T-cell (primary cell): ENCODE results near the gene CWC27. TPM values are rescaled to one million over a fixed set of nuclear protein-coding genes. Genes with fewer than 3 reads are reported as not detected.
A peak's percentile ranks its signal among the peaks of the same experiment; 100 is the strongest.

Source experiments
- ATAC-seq, 4 experiments: fragments of 200-7000 bp in 3 of 4; fragments of 150-1000 bp in 1 of 4; cut with Tn5 transposase; replicated peaks in 1 of 4; 1 replicate in 3 of 4; 2 replicates in 1 of 4; pipeline ENCODE4 v1.10.0; 2021; ENCODE audit warnings: moderate library complexity in 3 of 4, mild to moderate bottlenecking in 2 of 4, moderate number of reproducible peaks in 1 of 4
- CTCF ChIA-PET, 2 donors: fragments of 300-600 bp; sonication (Branson Sonifier 250); formaldehyde crosslinking; loops; one replicate each; lab custom pipeline; 2022; ENCODE audit warnings: antibody characterized with exemption in 2 of 2; lab: Charles Lee
- POLR2A ChIA-PET, 2 donors: fragments of 300-600 bp; sonication (Branson Sonifier 250); formaldehyde crosslinking; loops; one replicate each; lab custom pipeline; 2022; ENCODE audit warnings: antibody characterized with exemption in 2 of 2; lab: Charles Lee
- DNase-seq, 35 experiments: peaks; one replicate each; pipeline versions ENCODE4 v3.0.0 to v3.0.0-alpha.2; 2013 to 2023
- H3K27ac ChIP-seq: one replicate; pipeline ENCODE4 v1.5.1; 2013; ENCODE audit warnings: low read length
- H3K27me3 ChIP-seq, 2 experiments: replicated peaks in 1 of 2; 1 replicate in 1 of 2; 2 replicates in 1 of 2; pipeline versions ENCODE4 v1.6.1 to v1.7.0; 2013; ENCODE audit warnings: low read length in 1 of 2, mixed read lengths in 1 of 2; ENCODE audit not compliant: control insufficient read depth in 2 of 2, insufficient read depth in 2 of 2; ENCODE audit errors: extremely low read depth in 1 of 2
- H3K36me3 ChIP-seq, 2 donors: 1 replicate in 1 of 2; 2 replicates in 1 of 2; pipeline versions ENCODE4 v1.6.1 to v1.7.0; 2013; ENCODE audit warnings: low read length in 1 of 2; ENCODE audit not compliant: control insufficient read depth in 2 of 2, insufficient read depth in 1 of 2; ENCODE audit errors: extremely low read depth in 1 of 2
- H3K4me1 ChIP-seq, 2 experiments: 1 replicate in 1 of 2; 2 replicates in 1 of 2; pipeline versions ENCODE4 v1.6.1 to v1.7.0; 2013; ENCODE audit warnings: low read length in 2 of 2, mixed read lengths in 1 of 2; ENCODE audit not compliant: insufficient read depth in 2 of 2, control insufficient read depth in 1 of 2; ENCODE audit errors: extremely low read depth in 1 of 2
- H3K4me3 ChIP-seq, 2 donors: 1 replicate in 1 of 2; 2 replicates in 1 of 2; pipeline versions ENCODE4 v1.5.1 to v1.7.0; 2013; ENCODE audit warnings: mild to moderate bottlenecking in 2 of 2, low read length in 1 of 2, moderate library complexity in 1 of 2; ENCODE audit not compliant: control insufficient read depth in 1 of 2; ENCODE audit errors: extremely low read depth in 1 of 2
- H3K9me3 ChIP-seq: 2 replicates; pipeline ENCODE4 v1.7.0; 2013
- H3K27ac Mint-ChIP-seq, 2 donors: one replicate each; pipeline ENCODE4 v1.8.0; 2020 to 2021; ENCODE audit warnings: mild to moderate bottlenecking in 2 of 2, mixed read lengths in 2 of 2
- H3K27me3 Mint-ChIP-seq, 2 donors: one replicate each; pipeline ENCODE4 v1.8.0; 2021 to 2022; ENCODE audit warnings: mixed read lengths in 2 of 2
- H3K36me3 Mint-ChIP-seq: one replicate; pipeline ENCODE4 v1.8.0; 2021; ENCODE audit warnings: mixed read lengths
- H3K4me1 Mint-ChIP-seq, 3 donors: one replicate each; pipeline ENCODE4 v1.8.0; 2020 to 2022; ENCODE audit warnings: mixed read lengths in 3 of 3, mild to moderate bottlenecking in 1 of 3
- H3K4me3 Mint-ChIP-seq, 3 donors: one replicate each; pipeline ENCODE4 v1.8.0; 2020 to 2022; ENCODE audit warnings: mild to moderate bottlenecking in 3 of 3, mixed read lengths in 3 of 3, moderate library complexity in 3 of 3
- H3K9me3 Mint-ChIP-seq, 3 donors: one replicate each; pipeline ENCODE4 v1.8.0; 2020 to 2022; ENCODE audit warnings: mixed read lengths in 3 of 3
- WGBS: methylation state at CpG from one replicate; pipeline ENCODE4 v1.1.5; 2013; ENCODE audit warnings: missing lambda C conversion rate; ENCODE audit not compliant: insufficient coverage; 5-methylcytosine and 5-hydroxymethylcytosine counted together
- total RNA-seq, 35 experiments: library from RNA in 6 of 35; stranded (reverse) in 6 of 35; fragments of 120-200 nt in 1 of 35; gene quantifications; one replicate each; pipeline versions ENCODE4 v1.2.1 to v1.2.4 and lab custom pipeline; 2013 to 2026

The CWC27 gene
- total RNA-seq, 5 donors from 2014 or later (not counting 1 experiment from before 2014, with no cell fraction given) = 15.5 to 32.3 (median 18.8) TPM

DNA sequence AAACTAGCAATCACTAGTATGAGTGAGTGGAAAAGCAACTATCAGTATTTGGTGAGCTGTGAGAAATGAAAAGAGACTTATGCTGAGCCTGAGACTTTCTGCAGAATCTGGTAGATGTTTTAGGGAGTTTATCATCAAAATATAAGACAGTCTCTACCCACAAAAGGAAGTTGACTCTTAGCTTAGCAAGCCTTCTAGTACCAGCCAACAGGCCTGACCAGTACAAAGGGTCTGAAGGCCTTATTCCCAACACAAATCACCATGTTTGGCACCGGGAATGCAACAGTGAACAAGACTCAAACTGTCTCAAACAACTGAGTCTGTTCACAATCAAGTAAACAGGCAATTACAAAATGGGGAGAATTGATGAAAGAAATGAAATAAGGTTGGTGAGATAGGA is 244.4 kb downstream of the CWC27 start:
- no peak overlapping the region for H3K4me3 ChIP-seq
- Mint-ChIP-seq H3K4me3 (no peak overlapping the region), H3K36me3 (peaks cover 15% of the 10 kb centered on the region), H3K4me1 (no peaks in the 10 kb centered on the region), H3K27ac (no peak overlapping the region), H3K9me3 (no peaks in the 10 kb centered on the region), H3K27me3 (no peaks in the 10 kb centered on the region)
- H3K27ac ChIP-seq = no peak overlapping the region
- no peaks in the 10 kb centered on the region for H3K9me3 ChIP-seq
- WGBS = no CpG with 5 or more reads among the region's 1 CpG
- ATAC-seq = no peak
- H3K27me3 ChIP-seq = no peaks in the 10 kb centered on the region
- peaks cover 0 to 2% of the 10 kb centered on the region in 2 experiments for H3K4me1 ChIP-seq
- no peak for DNase-seq
- POLR2A ChIA-PET = no interaction called here
- H3K36me3 ChIP-seq = no peaks in the 10 kb centered on the region
- CTCF ChIA-PET = no interaction called here

DNA sequence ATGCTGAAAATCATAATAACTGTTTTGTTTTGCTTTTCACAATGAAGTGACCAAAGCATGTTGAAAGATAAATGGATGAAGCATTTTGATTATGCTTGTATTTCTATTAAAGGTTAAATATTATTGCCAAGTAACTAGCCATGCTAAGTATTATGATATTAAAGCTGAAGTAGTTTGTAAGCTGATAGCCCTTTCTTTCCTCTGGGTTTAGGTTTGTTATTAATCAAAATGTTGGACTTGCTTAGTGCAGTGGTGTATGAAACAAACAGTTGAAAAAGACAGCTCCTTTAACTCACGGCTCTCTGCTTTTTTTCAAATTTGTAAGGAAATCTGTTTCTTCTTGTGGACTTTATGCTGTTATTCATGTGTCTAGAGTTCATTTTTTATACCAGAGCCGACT is 246.0 kb downstream of the CWC27 start:
- no peak overlapping the region for H3K4me3 ChIP-seq

DNA sequence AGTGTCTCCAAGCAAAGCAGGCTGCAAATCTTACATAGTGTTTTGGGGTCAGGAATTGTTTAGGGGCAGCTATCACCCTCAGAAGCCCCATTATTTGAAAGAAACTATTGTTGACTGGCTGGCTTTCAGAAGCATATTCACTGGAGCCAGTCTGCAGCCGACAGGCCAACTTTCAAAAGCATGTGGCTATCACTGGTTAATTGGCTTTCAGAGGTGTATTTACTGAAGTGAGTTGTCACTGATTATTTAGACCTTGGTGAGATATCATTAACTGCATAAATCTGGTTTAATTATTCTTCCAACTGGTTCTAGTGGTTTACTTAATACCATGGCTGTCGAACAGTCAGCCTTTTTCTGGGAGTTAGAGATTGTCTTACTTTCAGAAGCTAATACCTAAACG is 247.0 kb downstream of the CWC27 start:
- Mint-ChIP-seq H3K4me3 (no peak overlapping the region), H3K27ac (no peak overlapping the region), H3K36me3 (peaks cover 16% of the 10 kb centered on the region), H3K9me3 (no peaks in the 10 kb centered on the region), H3K4me1 (peaks cover 8 to 9% (median 9%) of the 10 kb centered on the region in 3 donors), H3K27me3 (no peaks in the 10 kb centered on the region)
- ChIA-PET POLR2A (no interaction called here), CTCF (no interaction called here)
- H3K4me1 ChIP-seq = peaks cover 0 to 5% of the 10 kb centered on the region in 2 experiments
- no peak overlapping the region for H3K4me3 ChIP-seq
- H3K36me3 ChIP-seq = no peaks in the 10 kb centered on the region
- H3K9me3 ChIP-seq = no peaks in the 10 kb centered on the region
- no peak for ATAC-seq
- no peak for DNase-seq
- H3K27ac ChIP-seq = no peak overlapping the region
- H3K27me3 ChIP-seq = no peaks in the 10 kb centered on the region
- WGBS = no CpG with 5 or more reads among the region's 3 CpGs

More for the DNA sequence above, 246.0 kb downstream of the CWC27 start:
- no peak overlapping the region for H3K27ac ChIP-seq
- H3K27ac Mint-ChIP-seq = no peak overlapping the region
- no peak for DNase-seq
- H3K27me3 Mint-ChIP-seq = no peaks in the 10 kb centered on the region
- CTCF ChIA-PET = no interaction called here
- POLR2A ChIA-PET = interaction anchor here in 1 of 2 donors (0.8 kb wide), 1 partner anchor 15 kb away, joined by 3 read pairs; no protein-coding TSS in a partner anchor
- no peaks in the 10 kb centered on the region for H3K27me3 ChIP-seq
- peaks cover 0 to 2% (median 0%) of the 10 kb centered on the region in 3 donors for H3K4me1 Mint-ChIP-seq
- H3K4me1 ChIP-seq = peaks cover 0 to 2% of the 10 kb centered on the region in 2 experiments
- H3K36me3 Mint-ChIP-seq = peaks cover 19% of the 10 kb centered on the region
- no peaks in the 10 kb centered on the region for H3K9me3 Mint-ChIP-seq
- WGBS = no CpG with 5 or more reads among the region's 2 CpGs
- H3K36me3 ChIP-seq = no peaks in the 10 kb centered on the region
- H3K9me3 ChIP-seq = no peaks in the 10 kb centered on the region
- no peak for ATAC-seq
- H3K4me3 Mint-ChIP-seq = no peak overlapping the region

GRCh38 chr5:65017636-65018035 is 248.9 kb downstream of the CWC27 start:
- CTCF ChIA-PET = no interaction called here
- H3K27me3 Mint-ChIP-seq = no peaks in the 10 kb centered on the region
- no peaks in the 10 kb centered on the region for H3K36me3 ChIP-seq
- H3K4me3 Mint-ChIP-seq = no peak overlapping the region
- peaks cover 12% of the 10 kb centered on the region for H3K36me3 Mint-ChIP-seq
- peaks cover 0 to 15% of the 10 kb centered on the region in 2 experiments for H3K4me1 ChIP-seq
- H3K4me1 Mint-ChIP-seq = peaks cover 19 to 23% (median 20%) of the 10 kb centered on the region in 3 donors
- no peaks in the 10 kb centered on the region for H3K9me3 Mint-ChIP-seq
- no peak for ATAC-seq
- no peak overlapping the region for H3K27ac Mint-ChIP-seq
- H3K9me3 ChIP-seq = no peaks in the 10 kb centered on the region
- H3K27ac ChIP-seq = no peak overlapping the region
- POLR2A ChIA-PET = no interaction called here
- no peak for DNase-seq
- no peak overlapping the region for H3K4me3 ChIP-seq
- H3K27me3 ChIP-seq = no peaks in the 10 kb centered on the region

- WGBS = no CpG with 5 or more reads among the region's 2 CpGs
- ChIA-PET CTCF (interaction anchor here in 1 of 2 donors (1.0 kb wide), 1 partner anchor 85 kb away, joined by 4 read pairs; no protein-coding TSS in a partner anchor), POLR2A (interaction anchor here (0.6 to 0.7 kb wide), 2 partner anchors 18 to 20 kb away, joined by 4 to 7 read pairs; no protein-coding TSS in a partner anchor)
- no peaks in the 10 kb centered on the region for H3K27me3 ChIP-seq
- no peaks in the 10 kb centered on the region for H3K36me3 ChIP-seq
- Mint-ChIP-seq H3K27me3 (no peaks in the 10 kb centered on the region), H3K4me1 (peaks cover 19 to 24% (median 20%) of the 10 kb centered on the region in 3 donors), H3K27ac (no peak overlapping the region), H3K9me3 (no peaks in the 10 kb centered on the region), H3K4me3 (no peak overlapping the region), H3K36me3 (peaks cover 12% of the 10 kb centered on the region)
- ATAC-seq = no peak
- H3K27ac ChIP-seq = no peak overlapping the region
- H3K4me3 ChIP-seq = no peak overlapping the region
- H3K9me3 ChIP-seq = no peaks in the 10 kb centered on the region
- peaks cover 0 to 15% of the 10 kb centered on the region in 2 experiments for H3K4me1 ChIP-seq
- no peak for DNase-seq
Measured at GRCh38 chr5:65018763-65019162, 250.0 kb downstream of the CWC27 start.

DNA sequence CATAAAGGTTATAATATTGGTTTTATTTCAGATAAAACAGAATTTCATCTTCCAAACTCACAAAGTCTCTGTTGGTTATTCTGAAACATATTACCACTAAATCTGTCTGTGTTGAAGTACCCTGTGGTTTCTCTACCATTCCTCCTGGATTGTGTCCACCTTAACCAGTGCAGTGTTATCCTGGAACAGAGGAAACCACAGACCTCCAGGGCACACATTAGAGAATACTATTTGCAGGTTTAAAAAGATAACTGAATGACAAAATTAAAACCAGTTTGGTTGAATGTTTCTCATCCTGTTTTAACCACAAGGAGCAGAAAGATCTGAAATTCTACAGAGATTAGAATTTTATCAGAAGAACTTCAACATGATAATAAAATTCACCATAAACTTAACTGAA is 251.8 kb downstream of the CWC27 start:
- H3K27me3 ChIP-seq = no peaks in the 10 kb centered on the region

More for the DNA sequence above, 251.8 kb downstream of the CWC27 start:
- peaks cover 0 to 15% of the 10 kb centered on the region in 2 experiments for H3K4me1 ChIP-seq
- H3K9me3 ChIP-seq = no peaks in the 10 kb centered on the region
- H3K36me3 ChIP-seq = no peaks in the 10 kb centered on the region
- no peak overlapping the region for H3K4me3 ChIP-seq
- DNase-seq = no peak
- ATAC-seq = no peak
- ChIA-PET POLR2A (no interaction called here), CTCF (interaction anchor here (0.7 to 1.0 kb wide), 2 partner anchors 86 to 542 kb away, joined by 3 read pairs; no protein-coding TSS in a partner anchor)
- Mint-ChIP-seq H3K36me3 (peaks cover 12% of the 10 kb centered on the region), H3K27me3 (no peaks in the 10 kb centered on the region), H3K27ac (peak overlapping the region in 1 of 2 donors; percentile 25), H3K9me3 (no peaks in the 10 kb centered on the region), H3K4me3 (no peak overlapping the region), H3K4me1 (peaks cover 19 to 24% (median 20%) of the 10 kb centered on the region in 3 donors)
- H3K27ac ChIP-seq = no peak overlapping the region
